Tibial nerve (tissue), 3 donors: Measurements from ENCODE around the gene UBFD1.

ENCODE experiments used
- POLR2A ChIP-seq, 2 donors: fragments of 450-650 bp; IDR thresholded peaks; one replicate each; pipeline ENCODE4 v1.6.1; 2017; ENCODE audit warnings: antibody characterized with exemption in 2 of 2, mild to moderate bottlenecking in 2 of 2, moderate library complexity in 2 of 2
- TF ChIP-seq, protein P1 (sequence below), 5 experiments: fragments of 200-600 bp in 3 of 5; fragments of 450-650 bp in 2 of 5; sonication (generic) in 3 of 5; IDR thresholded peaks; one replicate each; pipeline ENCODE4 v1.5.1; 2016 to 2019; ENCODE audit warnings: antibody characterized with exemption in 5 of 5, mild to moderate bottlenecking in 3 of 5, moderate library complexity in 2 of 5

DNA sequence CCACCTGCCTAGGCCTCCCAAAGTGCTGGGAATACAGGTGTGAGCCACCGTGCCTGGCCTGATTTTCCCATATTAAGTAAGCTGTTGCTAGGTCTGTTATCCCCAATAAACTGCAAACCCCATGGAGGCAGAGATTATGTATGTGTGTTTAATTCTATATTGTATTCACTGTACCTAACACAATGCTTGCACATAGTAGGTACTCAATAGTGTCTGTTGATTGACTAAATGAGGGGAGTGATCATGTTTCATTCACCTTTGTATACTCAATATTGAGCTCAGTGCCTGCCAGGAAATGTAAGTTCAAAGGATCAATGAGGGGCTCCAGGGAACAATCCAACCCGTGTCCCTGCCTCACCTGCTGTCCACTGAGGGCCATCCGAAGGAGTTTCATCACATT lies 32.6 kb upstream of the UBFD1 start:
- TF ChIP-seq POLR2A (IDR thresholded peaks at IDR 0.05), result no peak
- TF ChIP-seq, protein P1, sequence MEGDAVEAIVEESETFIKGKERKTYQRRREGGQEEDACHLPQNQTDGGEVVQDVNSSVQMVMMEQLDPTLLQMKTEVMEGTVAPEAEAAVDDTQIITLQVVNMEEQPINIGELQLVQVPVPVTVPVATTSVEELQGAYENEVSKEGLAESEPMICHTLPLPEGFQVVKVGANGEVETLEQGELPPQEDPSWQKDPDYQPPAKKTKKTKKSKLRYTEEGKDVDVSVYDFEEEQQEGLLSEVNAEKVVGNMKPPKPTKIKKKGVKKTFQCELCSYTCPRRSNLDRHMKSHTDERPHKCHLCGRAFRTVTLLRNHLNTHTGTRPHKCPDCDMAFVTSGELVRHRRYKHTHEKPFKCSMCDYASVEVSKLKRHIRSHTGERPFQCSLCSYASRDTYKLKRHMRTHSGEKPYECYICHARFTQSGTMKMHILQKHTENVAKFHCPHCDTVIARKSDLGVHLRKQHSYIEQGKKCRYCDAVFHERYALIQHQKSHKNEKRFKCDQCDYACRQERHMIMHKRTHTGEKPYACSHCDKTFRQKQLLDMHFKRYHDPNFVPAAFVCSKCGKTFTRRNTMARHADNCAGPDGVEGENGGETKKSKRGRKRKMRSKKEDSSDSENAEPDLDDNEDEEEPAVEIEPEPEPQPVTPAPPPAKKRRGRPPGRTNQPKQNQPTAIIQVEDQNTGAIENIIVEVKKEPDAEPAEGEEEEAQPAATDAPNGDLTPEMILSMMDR (IDR thresholded peaks at IDR 0.05), result no peak
